GM12874 (cell line): ENCODE measurements around the gene SEMA3D.

Source experiments
- TF ChIP-seq, protein P1 (sequence below): IDR thresholded peaks from 2 replicates; pipeline ENCODE4 v1.5.1; 2011; ENCODE audit warnings: low read depth, mild to moderate bottlenecking, control low read depth, low read length, moderate library complexity; ENCODE audit not compliant: insufficient read depth

SEMA3D gene

GRCh38 chr7:84975586-84976185, 211.2 kb downstream of the SEMA3D start:
- TF ChIP-seq, protein P1, sequence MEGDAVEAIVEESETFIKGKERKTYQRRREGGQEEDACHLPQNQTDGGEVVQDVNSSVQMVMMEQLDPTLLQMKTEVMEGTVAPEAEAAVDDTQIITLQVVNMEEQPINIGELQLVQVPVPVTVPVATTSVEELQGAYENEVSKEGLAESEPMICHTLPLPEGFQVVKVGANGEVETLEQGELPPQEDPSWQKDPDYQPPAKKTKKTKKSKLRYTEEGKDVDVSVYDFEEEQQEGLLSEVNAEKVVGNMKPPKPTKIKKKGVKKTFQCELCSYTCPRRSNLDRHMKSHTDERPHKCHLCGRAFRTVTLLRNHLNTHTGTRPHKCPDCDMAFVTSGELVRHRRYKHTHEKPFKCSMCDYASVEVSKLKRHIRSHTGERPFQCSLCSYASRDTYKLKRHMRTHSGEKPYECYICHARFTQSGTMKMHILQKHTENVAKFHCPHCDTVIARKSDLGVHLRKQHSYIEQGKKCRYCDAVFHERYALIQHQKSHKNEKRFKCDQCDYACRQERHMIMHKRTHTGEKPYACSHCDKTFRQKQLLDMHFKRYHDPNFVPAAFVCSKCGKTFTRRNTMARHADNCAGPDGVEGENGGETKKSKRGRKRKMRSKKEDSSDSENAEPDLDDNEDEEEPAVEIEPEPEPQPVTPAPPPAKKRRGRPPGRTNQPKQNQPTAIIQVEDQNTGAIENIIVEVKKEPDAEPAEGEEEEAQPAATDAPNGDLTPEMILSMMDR = no peak

DNA sequence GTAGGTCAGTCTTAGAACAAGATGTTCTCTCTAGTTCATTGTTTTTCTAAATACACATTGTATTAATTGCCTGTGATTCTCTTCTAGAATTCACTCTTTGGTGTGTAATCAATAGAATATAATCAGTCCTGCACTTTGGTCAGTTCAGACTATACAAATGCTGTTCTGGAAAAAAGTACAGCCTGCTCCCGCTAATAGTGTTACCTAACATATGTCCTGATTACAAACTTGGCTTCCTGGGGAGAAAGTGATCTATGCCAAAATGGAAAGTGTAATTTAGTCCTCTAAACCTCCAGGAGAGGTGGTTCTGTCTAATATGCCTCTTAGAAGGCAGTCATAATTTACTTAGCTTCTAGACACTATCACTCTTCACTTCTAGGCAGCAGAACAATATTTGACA, 215.5 kb downstream of the SEMA3D start:
- TF ChIP-seq, protein P1 = no peak

DNA sequence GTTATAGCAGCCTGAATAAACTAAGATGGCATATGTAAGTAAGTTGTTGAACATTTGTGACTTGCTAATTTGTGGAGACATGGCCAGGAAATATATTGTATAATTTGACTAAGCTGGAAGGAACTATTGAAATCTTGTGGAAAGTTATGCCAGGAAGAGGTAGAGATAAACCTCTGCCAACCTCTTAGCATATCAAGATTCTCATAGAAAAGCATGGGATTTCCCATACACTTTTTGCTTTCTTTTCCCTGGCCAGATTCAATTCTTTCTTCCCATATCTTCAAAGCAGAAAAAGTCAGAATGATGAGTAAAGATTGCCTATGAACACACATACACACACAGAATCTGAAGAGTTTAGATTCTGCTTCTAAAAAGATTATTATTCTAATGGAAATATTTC, 216.2 kb downstream of the SEMA3D start:
- TF ChIP-seq, protein P1 = no peak

- TF ChIP-seq, protein P1 = no peak
Measured at GRCh38 chr7:84953234-84953633, 233.6 kb downstream of the SEMA3D start.

DNA sequence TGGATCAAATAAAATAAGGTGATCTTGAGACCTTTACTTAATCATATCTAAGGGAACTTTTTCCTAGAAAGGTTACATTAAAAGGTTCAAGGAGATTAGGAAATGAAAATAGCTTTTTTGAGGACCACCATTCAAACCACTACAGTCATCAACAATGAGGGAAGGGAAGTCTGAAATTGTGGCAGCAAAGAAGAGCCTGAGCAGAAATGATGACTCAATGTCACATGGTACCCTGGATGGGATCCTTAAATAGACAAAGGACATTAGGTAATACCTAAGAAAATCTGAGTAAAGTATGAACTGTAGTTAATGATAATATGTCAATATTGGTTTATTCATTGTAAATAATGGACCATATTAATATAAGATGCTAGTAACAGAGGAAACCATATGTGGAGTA, 236.0 kb downstream of the SEMA3D start:
- TF ChIP-seq, protein P1 = no peak

GRCh38 chr7:84949501-84949900, 237.4 kb downstream of the SEMA3D start:
- TF ChIP-seq, protein P1 = no peak

GRCh38 chr7:84949067-84949466, 237.8 kb downstream of the SEMA3D start:
- TF ChIP-seq, protein P1 = no peak
